ACHN (cell line): ENCODE data around the gene DVL2.

ENCODE experiments used
- DNase-seq: peaks from one replicate; pipeline ENCODE4 v3.0.0-alpha.2; 2015
- in situ Hi-C: cut with HindIII; loops from 2 replicates; pipeline ENCODE4 v1.10.0; 2017; ENCODE audit warnings: low sequenced_read_pairs, low pct_ligation_motif_present, low pct_unique_long_range_greater_than_20kb

Gene DVL2

DNA sequence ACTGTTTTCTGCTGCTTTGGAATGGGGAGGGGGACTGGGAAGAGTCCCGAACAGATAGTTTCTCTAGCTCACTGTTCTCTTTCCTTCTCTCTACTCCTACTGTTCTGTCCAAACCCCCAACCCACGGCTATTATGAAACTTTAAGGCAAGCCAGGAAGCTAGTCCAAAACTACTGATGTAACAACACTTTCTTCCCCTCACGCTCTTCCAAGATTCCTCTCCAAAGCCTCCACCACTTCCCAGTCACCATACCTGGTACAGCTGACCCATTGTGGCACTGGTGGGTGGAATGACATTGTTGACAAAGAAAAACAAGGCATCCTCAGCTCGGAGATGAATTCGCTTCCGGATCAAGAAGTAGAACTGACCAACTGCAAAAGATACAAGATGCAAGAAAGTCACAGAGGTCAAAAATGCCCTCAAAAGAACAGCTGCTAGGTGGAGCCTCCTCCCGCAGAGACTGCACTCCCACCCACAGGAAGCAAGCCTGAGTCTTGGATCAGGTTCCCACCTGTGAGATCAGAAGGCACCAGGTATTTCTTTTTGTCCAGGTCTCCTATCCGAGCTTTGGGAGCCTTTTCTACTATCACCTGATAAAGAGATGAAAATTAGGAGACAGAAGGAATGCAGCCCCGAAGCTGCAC, 6.9 kb upstream of the DVL2 start:
- in situ Hi-C loops = no loop called here
- no peak for DNase-seq

DNA sequence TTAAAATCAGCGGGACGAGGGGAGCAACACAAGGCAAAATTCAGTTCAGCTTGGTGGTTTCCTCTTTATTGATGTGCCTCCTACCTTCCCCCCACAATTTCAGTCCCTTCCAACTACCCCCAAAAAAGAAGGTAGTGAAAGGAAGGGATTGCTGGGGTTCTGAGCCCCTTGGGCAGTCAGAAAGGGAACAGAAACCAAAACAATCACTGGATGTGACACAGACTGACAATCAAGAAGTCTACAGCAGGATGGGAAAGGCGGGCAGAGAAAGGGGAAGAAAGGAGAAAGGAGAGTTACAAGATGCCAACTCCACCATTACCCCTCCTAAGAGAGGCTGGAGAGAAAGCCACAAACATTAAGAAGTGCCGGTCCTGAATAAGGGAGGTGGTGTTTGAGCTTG, 6.1 kb upstream of the DVL2 start:
- in situ Hi-C loops = no loop called here
- no peak for DNase-seq

DNA sequence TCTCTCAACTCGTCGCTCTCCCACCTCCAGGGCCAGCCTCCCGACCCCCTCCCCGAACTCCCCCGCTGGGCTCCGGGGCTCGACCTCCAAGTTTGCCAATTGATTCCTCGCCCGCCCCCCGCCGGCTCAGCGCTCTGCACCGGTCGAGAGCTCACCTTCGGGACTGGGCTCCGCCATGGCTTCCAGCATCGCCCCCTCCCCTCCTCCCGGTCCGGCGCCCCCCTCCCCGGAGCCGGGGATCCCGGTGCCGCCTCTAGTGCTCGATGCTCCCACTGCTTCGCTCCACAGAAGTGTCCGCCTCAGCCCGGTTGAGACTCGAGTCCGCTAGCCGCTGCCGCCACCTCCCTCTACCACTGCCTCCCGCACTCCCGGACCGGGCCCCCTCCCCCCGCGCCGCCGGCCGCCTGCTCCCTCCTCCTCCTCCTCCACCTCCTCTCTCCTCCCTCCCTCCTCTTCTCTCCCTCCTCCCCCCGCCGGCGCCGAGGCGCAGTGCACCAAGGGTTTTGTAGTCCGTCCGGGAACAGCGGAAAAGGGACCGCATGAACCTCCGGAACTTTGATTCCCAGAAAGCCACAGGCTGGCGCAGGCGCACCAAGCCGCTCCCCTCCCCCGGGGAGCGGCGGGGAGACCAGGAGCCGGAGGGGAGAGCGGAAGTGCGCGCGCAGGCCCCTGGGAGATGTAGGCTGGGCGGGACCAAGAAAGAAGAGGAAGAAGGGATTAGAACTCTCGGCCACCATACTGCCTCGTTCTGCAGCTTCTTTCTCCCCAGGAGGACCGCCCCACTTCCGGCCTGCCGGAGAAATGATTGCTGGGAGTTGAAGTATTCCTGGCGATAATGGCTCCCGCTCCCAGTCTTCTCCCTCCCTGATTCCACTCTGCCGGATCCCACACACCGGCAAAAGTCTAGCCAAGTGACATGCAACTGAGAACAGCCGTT, 5.0 kb upstream of the DVL2 start, which contains the start of gene PHF23:
TSS of gene PHF23 (minus strand) at position 367 of the 937 bp plus-strand sequence. CDS start at position 189, 178 bp downstream.
- DNase-seq = peak; percentile 99
- in situ Hi-C loops = no loop called here

DNA sequence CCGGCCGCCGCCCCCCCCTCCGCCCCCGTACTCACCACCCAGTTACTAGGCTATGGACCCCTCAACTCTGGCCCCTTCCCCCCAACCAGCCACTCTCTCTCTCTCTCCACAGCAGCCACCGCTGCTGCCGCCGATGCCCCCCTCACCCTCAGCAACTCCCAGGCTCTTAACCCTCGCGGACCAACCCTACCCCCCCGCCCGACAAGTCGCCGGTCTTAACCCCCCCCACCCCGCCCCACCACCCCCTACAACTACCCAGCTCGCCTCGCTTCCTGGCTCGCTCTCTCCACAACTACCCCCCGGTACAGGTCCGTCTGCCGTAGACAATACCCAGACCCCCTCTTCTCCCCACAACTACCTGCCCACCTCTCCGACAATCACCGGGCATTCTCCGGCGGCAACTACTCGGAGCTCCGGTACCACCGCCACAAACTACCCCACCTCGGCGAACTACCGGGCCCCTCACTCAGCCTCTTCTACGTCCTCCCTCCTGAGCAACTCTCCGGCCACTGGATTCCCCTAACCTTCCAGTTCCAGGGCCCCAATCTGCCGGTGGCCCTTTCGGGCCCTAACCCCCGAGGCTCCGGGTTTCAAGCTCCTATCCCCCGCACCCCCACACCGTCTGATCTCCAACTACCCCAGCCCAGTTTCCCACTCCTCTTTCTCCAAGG, 4.2 kb upstream of the DVL2 start:
- in situ Hi-C loops = no loop called here
- DNase-seq = peak; percentile 48

DNA sequence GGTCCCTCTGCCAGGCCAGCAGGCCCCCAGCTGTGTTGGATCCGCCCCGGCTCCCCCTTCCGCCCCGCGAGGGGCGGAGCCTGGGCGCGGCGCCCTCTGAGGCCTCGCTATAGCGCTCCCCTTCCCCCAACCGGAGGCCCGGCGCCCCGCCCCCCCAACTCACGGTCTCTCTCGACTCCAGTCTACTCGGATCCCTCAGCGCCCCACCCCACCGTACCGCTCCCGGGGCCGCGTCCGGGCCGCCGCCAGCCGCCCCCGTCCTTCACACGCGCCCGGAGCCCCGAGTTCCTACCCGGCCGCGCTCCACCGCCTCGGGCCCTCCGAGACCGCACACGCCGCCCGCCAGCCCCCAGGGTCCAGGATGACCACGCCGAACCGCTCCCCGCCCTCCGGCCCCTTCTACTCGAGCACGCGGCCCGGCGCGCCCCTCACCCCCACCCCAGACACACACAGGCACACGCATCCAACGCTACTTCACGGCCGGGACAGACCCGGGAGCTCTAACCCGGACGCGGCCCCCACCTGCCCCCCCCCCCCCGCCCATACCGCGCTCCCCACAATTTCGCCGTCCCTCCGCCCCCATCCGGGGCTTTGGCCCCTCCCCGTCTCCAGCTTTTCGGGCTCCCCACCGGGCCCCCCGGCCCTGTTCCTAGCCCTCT, 3.6 kb upstream of the DVL2 start:
- peak; percentile 77 for DNase-seq
- in situ Hi-C loops = no loop called here

DNA sequence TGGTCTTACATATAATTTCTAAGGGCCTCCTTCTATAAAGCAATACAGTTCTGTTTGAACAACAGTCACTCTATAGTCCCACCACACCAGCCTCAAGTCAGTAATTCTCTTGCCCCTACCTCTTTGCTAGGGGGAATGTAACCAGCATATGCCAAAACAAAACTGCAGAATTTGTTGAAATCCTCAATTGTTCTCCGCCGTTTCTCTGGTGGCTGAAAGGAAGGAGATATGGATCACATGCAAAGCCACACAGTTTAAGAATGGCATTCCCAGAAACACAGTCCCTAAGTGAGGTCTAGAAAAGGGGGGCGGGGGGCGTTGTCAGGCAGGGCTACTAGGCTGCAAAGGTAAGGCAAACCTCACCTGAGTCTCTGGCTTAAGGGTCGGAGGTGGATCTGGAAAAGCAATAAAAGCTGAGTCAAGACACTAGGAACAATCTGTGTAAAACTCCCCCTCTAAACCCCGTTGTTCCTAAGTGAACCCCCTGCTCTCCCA, 3.0 kb upstream of the DVL2 start:
- no peak for DNase-seq
- in situ Hi-C loops = no loop called here

DNA sequence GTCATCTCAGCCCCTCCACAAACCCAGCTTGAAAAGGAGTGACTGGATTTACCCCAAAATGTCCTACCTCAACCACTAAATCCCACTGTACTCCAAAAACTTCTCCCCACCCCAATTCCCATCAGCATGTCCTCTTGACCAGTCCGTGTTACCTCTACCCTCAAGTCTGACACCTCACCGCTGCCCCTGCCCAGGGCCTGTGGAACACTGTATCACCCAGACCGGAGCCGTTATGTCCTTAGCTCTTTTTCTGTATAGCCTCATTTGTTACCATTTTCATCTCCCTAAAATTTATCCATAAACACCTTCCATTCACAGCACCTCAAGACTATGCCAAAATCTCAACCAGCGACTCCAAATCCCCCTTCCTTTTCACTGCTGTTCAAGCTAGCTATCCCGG, 2.5 kb upstream of the DVL2 start:
- in situ Hi-C loops = no loop called here
- no peak for DNase-seq

DNA sequence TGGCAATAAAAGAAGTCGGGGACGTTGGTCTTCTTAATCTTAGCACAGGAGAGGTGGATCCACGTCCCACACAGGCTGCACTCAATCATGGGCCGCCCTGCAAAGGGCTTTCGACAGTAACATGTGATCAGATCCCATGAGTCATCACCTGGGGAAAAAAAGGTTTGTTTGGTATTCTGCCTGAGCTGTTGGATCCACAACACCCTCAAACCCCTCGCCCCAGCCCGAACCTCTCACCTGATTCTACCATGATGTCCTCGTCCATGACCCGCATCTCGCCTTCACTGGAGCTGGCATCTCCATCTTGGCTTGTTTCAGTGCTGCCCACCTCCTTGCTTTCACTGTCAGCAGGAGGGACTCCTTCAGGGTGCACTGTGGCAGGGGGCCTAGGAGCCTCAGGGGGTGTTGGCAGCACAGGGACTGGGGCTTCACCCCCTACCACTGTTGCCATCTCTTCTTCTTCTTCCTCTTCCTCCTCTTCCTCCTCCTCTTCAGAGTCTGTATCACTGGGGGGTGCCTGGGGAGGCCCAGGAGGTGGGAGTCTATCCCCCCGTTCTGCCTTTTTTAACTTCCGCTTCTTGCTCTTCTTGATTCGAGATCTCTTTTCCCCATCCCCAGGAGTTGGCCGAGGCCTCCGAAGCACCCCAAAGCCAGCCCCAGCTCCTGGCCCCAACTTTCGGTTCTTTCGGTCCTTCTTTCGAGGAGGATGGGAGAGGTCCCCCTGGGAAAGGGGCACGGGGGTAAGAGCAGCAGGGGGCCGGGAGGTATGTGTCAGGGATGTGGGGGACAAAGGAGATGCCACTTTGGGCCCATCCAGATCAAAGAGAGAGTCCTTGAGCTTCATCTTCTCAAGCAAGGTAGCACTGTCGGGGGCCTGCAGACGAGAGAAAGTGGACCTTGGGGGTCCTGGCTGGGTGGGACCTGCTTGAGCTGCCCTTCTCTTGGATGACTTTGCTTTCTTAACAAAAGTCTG, 1.7 kb upstream of the DVL2 start:
- peak; percentile 41 for DNase-seq
- in situ Hi-C loops = no loop called here

DNA sequence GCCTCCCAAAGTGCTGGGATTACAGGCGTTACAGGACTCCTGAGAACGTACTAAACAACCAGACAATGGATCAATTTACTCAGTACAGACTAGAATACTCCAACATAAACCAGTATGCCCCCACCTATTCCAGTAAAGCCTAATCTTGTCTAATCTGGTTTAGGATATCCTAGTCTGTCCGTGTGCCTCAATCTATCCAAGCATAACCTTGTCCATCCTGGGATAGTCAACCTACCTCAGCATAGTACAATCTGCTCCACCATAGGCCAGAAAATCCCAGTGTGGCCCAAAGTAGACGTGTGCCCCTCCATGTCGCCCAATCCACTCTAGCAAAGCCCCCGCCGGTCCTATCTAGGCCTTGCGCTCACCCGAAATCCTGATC, 625 bp downstream of the DVL2 start:
- in situ Hi-C loops = no loop called here
- no peak for DNase-seq

DNA sequence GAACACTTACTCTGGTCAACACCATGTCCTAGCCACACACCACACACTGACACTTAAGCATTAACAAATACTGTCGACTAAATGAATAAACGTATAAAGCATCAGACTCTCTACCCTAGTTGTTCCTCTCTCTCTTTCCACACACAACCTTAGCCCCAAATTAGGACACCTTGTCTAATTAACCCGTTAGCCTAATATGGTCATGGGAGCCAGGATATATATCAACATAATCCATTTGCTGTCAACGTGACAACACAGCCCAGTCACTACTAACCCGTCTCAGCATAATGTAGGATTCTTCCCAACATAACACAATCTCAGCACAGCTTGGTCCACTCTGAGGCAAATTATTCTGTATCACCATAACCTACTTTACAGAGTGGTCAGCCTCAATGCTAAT, 2.2 kb downstream of the DVL2 start:
- no peak for DNase-seq
- in situ Hi-C loops = no loop called here

DNA sequence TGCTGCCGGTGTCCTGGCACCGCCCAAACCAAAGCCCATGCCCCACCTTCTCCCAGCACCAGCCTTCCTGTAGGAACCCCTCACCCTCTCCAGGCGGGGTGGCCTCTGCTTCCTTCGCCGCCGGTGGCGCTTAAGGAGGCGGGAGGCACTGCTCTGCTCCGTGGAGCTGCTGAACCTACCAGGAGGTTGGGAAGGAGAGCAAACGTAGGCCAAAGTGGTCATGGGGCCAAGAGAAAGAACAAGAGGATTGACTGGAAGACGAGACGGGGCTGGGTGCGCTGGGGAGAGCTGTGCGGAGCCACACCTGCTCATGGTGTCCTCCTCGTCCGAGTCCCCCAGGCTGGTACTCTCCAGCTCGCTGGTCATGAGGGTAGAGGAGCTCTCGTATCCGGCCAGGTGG, 4.8 kb downstream of the DVL2 start:
- in situ Hi-C loops = no loop called here
- no peak for DNase-seq

DNA sequence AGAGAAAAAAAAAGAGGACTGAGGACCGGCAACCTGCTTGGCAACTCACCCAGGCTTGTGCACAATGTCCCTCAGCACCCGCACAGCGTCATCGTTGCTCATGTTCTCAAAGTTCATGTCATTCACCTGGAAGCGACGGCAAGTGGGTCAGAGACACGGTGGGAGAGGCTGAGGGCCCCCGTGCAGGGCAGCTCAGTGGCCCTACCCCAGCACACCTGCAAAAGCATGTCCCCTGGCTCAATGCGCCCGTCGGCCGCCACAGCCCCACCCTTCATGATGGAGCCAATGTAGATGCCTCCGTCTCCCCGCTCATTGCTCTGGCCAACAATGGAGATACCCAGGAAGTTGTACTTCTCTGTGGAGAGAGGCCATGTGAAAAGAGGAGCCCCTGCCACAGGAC, 5.4 kb downstream of the DVL2 start:
- in situ Hi-C loops = no loop called here
- no peak for DNase-seq

DNA sequence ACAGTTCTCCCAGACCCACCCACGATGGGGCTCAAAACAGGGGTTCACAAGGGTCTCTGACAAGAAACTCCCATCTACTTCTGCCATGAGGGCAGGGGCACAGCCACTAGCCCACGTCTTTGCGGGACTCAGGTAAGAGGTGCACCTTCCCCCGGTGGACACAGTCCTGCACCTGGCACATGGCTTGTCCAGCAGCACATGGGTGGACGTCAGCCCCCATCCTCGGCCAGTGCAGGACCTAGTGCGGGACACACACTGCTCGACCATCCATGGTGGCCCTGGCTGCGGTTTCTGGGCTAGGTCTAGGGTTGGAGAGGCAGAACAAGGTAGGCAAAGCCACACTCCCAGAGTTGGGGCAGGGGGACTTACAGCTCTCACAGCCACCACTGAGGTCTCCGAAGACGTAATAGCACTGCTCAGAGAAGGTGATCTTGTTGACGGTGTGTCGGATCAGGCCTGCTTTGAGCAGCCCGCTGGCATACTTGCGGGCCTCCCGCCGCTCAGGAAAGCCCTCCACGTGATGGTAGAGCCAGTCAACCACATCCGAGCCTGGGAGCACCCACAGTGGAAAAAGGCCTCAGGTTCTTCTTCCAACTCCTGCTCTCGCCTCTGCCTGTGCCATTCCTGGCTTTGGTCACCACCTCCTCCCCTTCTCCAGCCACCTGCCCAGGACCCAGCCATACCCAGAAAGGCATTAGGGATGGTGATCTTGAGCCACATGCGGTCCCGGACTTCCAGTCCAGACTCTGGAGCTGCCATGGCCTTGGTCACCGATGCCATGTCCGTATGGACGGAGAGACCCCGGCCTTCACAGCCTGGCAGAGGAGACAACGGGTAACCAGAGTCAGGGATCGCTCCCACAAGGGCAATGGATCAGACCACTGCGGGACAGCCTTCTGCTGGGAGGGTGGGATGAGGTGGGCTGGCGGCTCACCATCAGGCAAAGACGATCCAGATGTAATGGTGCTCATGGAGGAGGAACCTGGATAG, 7.3 kb downstream of the DVL2 start:
- in situ Hi-C loops = no loop called here
- DNase-seq = no peak

DNA sequence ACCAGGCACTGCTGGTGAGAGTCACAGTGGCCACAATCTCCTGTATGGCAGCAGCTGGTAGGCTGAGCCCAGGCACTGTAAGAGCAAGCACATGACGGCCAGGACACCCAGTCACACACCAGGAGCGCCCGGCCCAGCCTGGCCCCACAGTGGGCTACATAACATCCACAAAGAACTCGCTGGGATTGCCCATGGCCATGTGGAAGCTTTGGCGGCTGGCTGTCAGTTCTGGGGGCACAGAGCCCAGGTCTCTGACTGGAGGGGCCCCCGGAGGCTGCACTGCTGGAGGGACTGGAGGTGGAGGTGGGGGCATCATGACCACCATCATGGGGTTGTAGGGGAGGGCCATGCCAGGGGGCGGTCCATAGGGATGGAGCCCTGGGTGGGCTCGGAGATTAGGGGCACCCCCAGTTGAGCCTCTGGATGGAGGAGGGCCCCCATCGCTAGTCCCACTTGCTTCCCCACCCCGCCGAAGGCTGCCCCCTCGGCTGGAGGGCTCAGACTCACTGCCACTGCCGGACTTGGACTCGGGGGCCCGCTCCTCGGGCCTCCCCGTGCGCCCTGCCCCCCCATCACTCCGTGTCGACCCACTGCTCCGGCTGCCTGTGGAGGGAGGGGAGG, 8.5 kb downstream of the DVL2 start:
- in situ Hi-C loops = no loop called here

DNA sequence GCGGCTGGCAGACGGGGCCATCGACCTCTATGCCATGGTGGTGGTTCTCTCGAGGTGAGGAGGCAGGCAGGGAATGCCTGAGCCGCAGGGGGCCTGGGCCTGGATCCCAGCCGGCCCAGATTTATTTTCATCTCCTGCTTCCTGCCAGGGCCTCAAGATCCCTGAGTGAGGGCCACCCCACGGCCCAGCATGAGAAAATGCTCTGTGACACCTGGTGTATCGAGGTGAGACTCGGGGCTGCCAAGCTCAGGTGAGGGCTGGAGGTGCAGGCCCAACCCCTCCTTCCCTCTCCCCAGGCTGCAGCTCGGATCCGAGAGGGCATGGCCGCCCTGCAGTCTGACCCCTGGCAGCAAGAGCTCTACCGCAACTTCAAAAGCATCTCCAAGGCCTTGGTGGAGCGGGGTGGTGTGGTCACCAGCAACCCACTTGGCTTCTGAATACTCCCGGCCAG, 9.6 kb downstream of the DVL2 start:
- in situ Hi-C loops = no loop called here

More for the DNA sequence above, 8.5 kb downstream of the DVL2 start:
- no peak for DNase-seq

DNA sequence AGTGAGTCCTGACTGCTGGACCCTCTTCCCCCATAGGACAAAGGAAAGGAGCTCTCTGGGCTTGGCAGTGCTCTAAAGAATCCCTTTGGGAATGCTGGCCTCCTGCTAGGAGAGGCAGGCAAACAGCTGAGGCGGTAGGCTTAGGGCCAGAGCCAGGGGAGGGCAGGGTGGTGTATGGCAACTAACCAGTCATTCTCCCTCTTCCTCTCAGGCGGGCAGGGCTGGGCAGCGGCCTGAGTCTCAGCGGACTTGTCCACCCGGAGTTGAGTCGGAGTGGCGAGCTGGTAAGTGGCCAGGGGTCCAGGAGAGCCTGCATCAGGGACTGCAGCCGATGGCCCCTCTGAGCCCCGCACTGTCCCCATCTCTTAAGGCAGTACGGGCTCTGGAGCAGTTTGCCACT, 10.2 kb downstream of the DVL2 start:
- DNase-seq = no peak
- in situ Hi-C loops = no loop called here

More for the DNA sequence above, 9.6 kb downstream of the DVL2 start:
- DNase-seq = no peak
